ENCODE measurements around the gene UBE2I. TPM values are rescaled to one million over a fixed set of nuclear protein-coding genes. Genes with fewer than 3 reads are reported as not detected.

Gene UBE2I
- total RNA-seq, 2 experiments from 2014 or later = 122 to 323 TPM

- H3K36me3 ChIP-seq (ENCODE audit: insufficient read depth, low read length) = no peaks in the 10 kb centered on the region
- no peaks in the 10 kb centered on the region for H4K20me1 ChIP-seq (ENCODE audit: insufficient read depth, low read length)
- no peak overlapping the region for H3K4me3 ChIP-seq (ENCODE audit: low read depth, low read length, poor library complexity, severe bottlenecking)
- no peak for DNase-seq (ENCODE audit: low spot score)
- H3K9me3 ChIP-seq (ENCODE audit: low read length) = no peaks in the 10 kb centered on the region
- no peaks in the 10 kb centered on the region for H3K9me2 ChIP-seq (ENCODE audit: insufficient read depth, low read length)
- H3K79me2 ChIP-seq (ENCODE audit: insufficient read depth, low read depth, low read length) = no peaks in the 10 kb centered on the region
- H3K27ac ChIP-seq (ENCODE audit: low read depth, low read length, poor library complexity, severe bottlenecking) = no peak overlapping the region
- no peak overlapping the region for H3K4me2 ChIP-seq (ENCODE audit: low read length)
- no TSS peak for BruUV-seq (replicated peaks)
- POLR2A ChIA-PET = no interaction called here
- intact Hi-C loops (cut with micrococcal nuclease; ENCODE audit: unreplicated experiment) = loop anchor here (10.0 kb wide), 2 partner anchors 115 to 315 kb away; partner anchors contain the start of genes CRAMP1, IFT140 and UNKL
- CTCF ChIA-PET (ENCODE audit: unreplicated experiment) = no interaction called here
- peaks cover 44% of the 10 kb centered on the region for H3K4me1 ChIP-seq (ENCODE audit: insufficient read depth, low read length, poor library complexity, severe bottlenecking)
- H2AFZ ChIP-seq (ENCODE audit: low read length) = no peak overlapping the region
- no peak for TF ChIP-seq CTCF (conservative IDR thresholded peaks at IDR 0.05; ENCODE audit: low read length)
- TF ChIP-seq EZH2phosphoT487 (IDR thresholded peaks at IDR 0.05; ENCODE audit: borderline replicate concordance, low read depth, low read length) = no peak
These were observed 9.6 kb upstream of the UBE2I start for GRCh38 chr16:1299868-1300203.

- TF ChIP-seq CTCF (conservative IDR thresholded peaks at IDR 0.05; ENCODE audit: low read length) (peak; percentile 82), EZH2phosphoT487 (IDR thresholded peaks at IDR 0.05; ENCODE audit: borderline replicate concordance, low read depth, low read length) (no peak)
- no TSS peak for BruUV-seq (replicated peaks)
- Histone ChIP-seq H4K20me1 (ENCODE audit: insufficient read depth, low read length) (no peaks in the 10 kb centered on the region), H3K36me3 (ENCODE audit: insufficient read depth, low read length) (no peaks in the 10 kb centered on the region), H3K27ac (ENCODE audit: low read depth, low read length, poor library complexity, severe bottlenecking) (no peak overlapping the region), H3K4me3 (ENCODE audit: low read depth, low read length, poor library complexity, severe bottlenecking) (peak overlapping the region; percentile 24), H3K4me2 (ENCODE audit: low read length) (peak overlapping the region; percentile 54), H3K79me2 (ENCODE audit: insufficient read depth, low read depth, low read length) (no peaks in the 10 kb centered on the region), H3K4me1 (ENCODE audit: insufficient read depth, low read length, poor library complexity, severe bottlenecking) (peaks cover 45% of the 10 kb centered on the region), H2AFZ (ENCODE audit: low read length) (0 out of 2 replicates have a peak overlapping the region, but pooled peaks have one; percentile 21), H3K9me2 (ENCODE audit: insufficient read depth, low read length) (no peaks in the 10 kb centered on the region), H3K9me3 (ENCODE audit: low read length) (no peaks in the 10 kb centered on the region)
- ChIA-PET CTCF (ENCODE audit: unreplicated experiment) (no interaction called here), POLR2A (no interaction called here)
- intact Hi-C loops (cut with micrococcal nuclease; ENCODE audit: unreplicated experiment) = loop anchor here (10.0 kb wide), 2 partner anchors 114 to 314 kb away; partner anchors contain the start of genes CRAMP1, IFT140 and UNKL
- peak; percentile 69 for DNase-seq (ENCODE audit: low spot score)
These were observed 8.6 kb upstream of the UBE2I start for GRCh38 chr16:1300664-1301476.

- Histone ChIP-seq H3K9me3 (ENCODE audit: low read length) (no peaks in the 10 kb centered on the region), H3K79me2 (ENCODE audit: insufficient read depth, low read depth, low read length) (no peaks in the 10 kb centered on the region), H3K36me3 (ENCODE audit: insufficient read depth, low read length) (no peaks in the 10 kb centered on the region), H3K9me2 (ENCODE audit: insufficient read depth, low read length) (no peaks in the 10 kb centered on the region), H3K4me1 (ENCODE audit: insufficient read depth, low read length, poor library complexity, severe bottlenecking) (peaks cover 40% of the 10 kb centered on the region), H3K4me3 (ENCODE audit: low read depth, low read length, poor library complexity, severe bottlenecking) (no peak overlapping the region), H2AFZ (ENCODE audit: low read length) (no peak overlapping the region), H3K4me2 (ENCODE audit: low read length) (no peak overlapping the region), H3K27ac (ENCODE audit: low read depth, low read length, poor library complexity, severe bottlenecking) (no peak overlapping the region), H4K20me1 (ENCODE audit: insufficient read depth, low read length) (no peaks in the 10 kb centered on the region)
- TF ChIP-seq EZH2phosphoT487 (IDR thresholded peaks at IDR 0.05; ENCODE audit: borderline replicate concordance, low read depth, low read length) (no peak), CTCF (conservative IDR thresholded peaks at IDR 0.05; ENCODE audit: low read length) (no peak)
- ChIA-PET POLR2A (no interaction called here), CTCF (ENCODE audit: unreplicated experiment) (no interaction called here)
- intact Hi-C loops (cut with micrococcal nuclease; ENCODE audit: unreplicated experiment) = loop anchor here (10.0 kb wide), 2 partner anchors 113 to 313 kb away; partner anchors contain the start of genes CRAMP1, IFT140 and UNKL
- BruUV-seq (replicated peaks) = no TSS peak
- DNase-seq (ENCODE audit: low spot score) = no peak
These were observed 7.9 kb upstream of the UBE2I start for GRCh38 chr16:1301562-1301961.

All from OCI-LY7 (cell line).